Measurements from ENCODE around the gene DIP2B.
A peak's percentile ranks its signal among the peaks of the same experiment; 100 is the strongest.
"Not testable (repeated sequence)": the region's sequence is repeated elsewhere in the genome, so short reads cannot be mapped to it uniquely, and the experiment has no call there.

The DIP2B gene

DNA sequence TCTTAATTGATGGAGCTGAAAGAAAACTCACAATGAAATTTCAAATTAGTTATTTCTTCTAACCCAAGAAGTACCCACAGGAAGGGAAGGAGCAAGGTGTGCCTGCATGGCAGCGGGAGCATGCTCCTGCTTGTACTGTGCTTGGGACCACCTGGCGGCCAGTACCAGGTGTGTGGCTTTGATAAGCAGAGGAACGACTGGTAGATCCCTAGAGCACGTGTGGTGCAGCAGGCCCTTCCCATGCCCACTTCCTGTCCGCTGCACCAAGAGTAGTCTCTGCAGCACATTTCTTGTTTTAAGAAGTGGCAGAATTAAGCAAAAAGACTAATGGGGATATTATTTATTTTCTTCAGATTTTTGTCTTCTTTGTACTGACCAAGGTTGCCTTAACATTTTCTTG, 136.8 kb downstream of the DIP2B start:
- no peak for DNase-seq

DNA sequence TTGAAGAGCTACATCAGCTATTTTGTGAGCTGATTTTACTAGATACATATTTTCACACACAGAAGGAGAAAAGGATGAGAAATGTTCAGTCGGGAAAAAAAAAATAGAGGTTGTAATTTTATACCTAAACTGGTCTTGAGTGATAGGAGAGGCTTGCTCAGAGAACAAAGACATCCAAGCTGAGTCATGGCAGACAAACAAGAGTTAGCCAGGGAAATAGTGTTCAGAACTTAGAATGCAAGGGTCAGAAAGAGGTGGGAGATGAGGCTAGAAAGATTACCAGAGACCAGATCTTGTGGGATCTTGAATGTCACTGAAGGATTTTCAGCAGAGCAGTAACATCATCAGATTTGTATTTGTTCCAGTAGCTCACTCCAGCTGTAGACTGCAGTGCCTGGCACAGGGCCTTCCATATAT, 137.3 kb downstream of the DIP2B start:
- DNase-seq = no peak

- peak; percentile 35 for DNase-seq
Measured at GRCh38 chr12:50642761-50643160, 138.0 kb downstream of the DIP2B start.

- no peak for DNase-seq
Measured at GRCh38 chr12:50647031-50647430, 142.2 kb downstream of the DIP2B start.

- DNase-seq = no peak
Measured at GRCh38 chr12:50647479-50647878, 142.7 kb downstream of the DIP2B start.

DNA sequence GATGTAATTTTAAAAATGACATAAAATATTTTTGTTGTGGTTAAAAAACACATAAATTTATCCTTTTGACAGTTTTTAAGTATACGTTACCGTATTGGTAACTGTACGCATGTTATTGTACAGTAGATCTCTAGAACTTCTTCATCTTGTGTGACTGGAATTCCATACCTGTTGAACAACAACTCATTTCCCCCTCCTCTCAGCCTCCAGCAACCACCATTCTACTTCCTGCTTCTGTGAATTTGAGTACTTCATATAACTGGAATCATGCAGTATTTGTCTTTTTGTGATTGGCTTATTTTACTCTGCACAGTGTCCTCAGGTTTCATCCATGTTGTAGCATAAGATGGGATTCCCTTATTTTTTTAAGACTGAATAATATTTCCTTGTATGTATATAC, 145.5 kb downstream of the DIP2B start:
- no peak for DNase-seq

DNA sequence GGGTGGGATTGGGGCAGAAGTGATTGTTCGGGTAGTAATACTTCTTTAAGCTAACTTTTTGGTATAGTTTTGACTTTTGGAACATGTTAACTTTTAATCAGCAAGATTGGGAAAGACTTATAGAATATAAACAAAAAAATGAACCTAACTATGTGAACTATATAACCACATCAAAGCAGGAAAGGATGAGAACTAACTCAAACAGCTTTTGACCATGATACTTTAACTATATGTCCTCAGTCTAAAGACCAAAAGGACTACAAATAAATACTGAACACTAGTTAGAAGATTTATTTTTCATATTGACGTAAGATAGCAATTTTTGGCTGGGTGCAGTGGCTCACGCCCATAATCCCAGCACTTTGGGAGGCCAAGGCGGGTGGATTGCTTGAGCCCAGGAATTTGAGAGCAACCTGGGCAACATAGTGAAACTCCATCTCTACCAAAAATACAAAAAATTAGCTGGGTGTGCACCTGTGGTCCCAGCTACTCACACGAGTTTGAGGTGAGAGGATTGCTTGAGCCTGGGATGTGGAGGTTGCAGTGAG, 150.7 kb downstream of the DIP2B start:
- DNase-seq = no peak

- DNase-seq = no peak
Measured at GRCh38 chr12:50659260-50659659, 154.5 kb downstream of the DIP2B start.

- DNase-seq = no peak
Measured at GRCh38 chr12:50659690-50660424, 155.1 kb downstream of the DIP2B start.

- DNase-seq = no peak
Measured at GRCh38 chr12:50660425-50660822, 155.6 kb downstream of the DIP2B start.

- no peak for DNase-seq
Measured at GRCh38 chr12:50661300-50662115, 156.7 kb downstream of the DIP2B start.

DNA sequence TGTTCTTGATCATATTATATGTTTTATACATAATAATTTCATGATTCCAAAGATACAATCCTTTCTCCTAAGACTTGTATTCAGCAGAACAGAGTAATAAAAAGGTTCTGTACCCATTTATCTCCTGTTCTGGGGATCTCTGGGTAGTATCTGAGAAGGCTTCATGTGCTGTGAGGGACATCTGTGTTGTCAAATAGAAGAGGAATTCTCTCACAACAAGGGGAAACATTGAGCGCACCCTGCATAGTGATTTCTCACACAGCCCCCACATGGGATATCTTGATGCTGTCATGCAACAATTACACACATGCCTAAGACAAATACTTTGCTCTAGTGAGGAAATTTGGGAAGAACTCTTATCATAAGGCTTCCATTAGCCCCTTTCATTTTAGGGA, 157.3 kb downstream of the DIP2B start:
- DNase-seq = no peak

DNA sequence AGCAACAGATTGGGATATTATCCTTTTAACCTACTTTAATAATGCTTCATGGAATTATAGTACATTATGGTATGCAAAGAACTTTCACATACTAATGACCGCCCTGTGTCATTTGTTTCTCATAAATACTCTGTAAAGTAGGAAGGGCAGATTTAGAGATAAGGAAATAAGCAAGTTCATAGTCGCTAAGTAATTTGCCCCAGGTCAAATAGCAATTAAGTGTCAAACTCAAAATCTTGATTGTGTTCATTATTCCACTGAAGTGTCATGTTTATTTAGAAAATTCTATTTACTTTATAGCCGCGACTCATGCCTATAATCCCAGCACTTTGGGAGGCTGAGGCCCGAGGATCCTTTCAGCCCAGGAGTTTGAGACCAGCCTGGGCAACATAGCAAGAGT, 160.4 kb downstream of the DIP2B start:
- DNase-seq = no peak

- no peak for DNase-seq
Measured at GRCh38 chr12:50665609-50666008, 160.8 kb downstream of the DIP2B start.

DNA sequence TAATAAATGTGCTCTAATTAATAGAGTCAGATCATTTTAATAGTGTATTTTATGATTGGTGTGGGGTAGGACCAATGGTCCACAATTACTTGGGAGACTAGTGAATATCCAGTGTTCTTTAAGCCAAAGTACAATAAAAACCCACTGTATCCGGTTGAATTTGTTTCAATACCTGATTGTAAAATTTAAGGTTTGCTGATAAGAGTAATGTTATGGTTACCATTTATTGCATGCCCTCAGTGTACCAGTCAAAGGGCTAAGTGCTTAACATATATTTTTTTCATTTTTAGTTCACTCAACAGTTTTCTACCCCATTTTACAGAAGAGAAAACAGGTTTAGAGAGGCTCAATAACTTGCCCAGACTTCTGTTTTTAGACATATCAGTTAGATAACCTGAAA, 161.2 kb downstream of the DIP2B start:
- DNase-seq = no peak

- no peak for DNase-seq
Measured at GRCh38 chr12:50672158-50672557, 167.4 kb downstream of the DIP2B start.

GRCh38 chr12:50676756-50677155, 172.0 kb downstream of the DIP2B start:
- DNase-seq = no peak

DNA sequence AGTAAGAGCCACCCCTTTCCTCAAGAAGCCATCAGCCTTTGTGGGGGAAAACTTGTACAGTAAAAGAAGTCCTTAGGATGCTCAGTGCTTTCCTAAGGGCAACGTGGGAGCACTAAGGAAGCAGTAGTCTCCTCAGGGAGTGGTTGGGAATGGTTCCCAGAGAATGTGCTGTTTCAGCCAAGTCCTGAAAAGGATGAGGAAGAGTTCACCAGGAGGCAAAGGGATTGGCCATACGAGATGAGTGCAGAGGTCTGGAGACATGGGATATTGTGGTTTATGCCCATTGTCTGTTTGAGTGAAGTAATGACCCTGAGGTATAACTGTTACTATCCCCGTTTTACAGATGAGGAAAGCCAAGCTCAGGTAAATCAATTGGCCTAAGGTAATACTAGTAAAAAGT, 173.1 kb downstream of the DIP2B start:
- DNase-seq = no peak

- DNase-seq = no peak
Measured at GRCh38 chr12:50678650-50679365, 174.0 kb downstream of the DIP2B start.

DNA sequence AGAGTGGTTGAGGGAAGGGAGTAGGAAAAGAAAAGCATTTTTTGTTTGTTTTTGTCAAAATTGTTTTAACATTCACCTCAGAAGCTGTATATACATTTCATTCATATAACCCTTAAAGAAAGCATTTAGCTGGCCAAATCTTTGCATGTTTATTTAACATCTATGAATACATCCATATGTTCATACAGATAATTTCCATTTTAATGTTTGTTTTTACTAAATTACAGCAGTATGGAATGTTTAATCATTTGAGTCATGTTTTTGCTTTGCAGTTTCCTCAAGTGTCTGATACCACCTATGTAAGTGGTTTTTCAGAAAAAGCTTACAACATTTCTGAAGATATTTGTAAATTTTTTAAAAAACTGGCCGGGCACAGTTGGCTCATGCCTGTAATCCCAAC, 174.8 kb downstream of the DIP2B start:
- DNase-seq = no peak

GRCh38 chr12:50681064-50681463, 176.3 kb downstream of the DIP2B start:
- DNase-seq = not testable (repeated sequence)

DNA sequence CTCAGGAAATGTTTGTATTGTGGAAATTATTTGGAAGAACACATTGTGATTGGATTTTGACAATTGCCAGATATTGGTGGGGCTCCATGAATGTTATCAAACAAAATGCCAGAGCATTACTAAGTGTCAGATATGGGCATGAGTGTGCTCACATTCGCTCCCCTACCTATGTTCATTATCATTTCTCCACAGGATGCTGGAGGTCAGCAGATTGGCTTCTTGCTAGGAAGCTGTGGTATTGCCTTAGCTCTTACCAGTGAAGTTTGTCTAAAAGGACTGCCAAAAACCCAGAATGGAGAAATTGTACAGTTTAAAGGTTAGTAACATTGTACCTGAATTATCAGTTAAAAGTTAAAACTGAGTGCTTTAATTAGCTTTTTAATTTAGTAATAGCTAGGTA, 180.9 kb downstream of the DIP2B start:
- no peak for DNase-seq

GRCh38 chr12:50686406-50686805, 181.6 kb downstream of the DIP2B start:
- DNase-seq = no peak

DNA sequence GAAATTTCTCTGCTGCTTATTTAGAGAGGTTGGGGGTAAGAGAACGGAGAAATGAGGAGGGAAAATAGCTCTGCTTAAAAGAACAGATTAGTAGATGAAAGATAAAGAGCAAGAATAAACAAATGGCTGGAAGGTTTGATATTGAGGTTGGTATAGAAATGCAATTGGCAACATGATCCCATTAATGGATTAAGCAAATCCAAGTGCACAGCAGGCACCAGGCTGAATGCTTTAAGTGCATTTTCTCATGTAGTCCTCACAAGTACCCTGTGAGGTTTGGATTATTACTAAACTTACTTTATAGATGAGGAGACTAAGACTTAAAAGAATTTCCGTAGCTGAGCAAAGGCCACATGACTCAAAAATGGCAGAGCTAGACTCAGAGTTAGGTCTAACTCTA, 182.2 kb downstream of the DIP2B start:
- no peak for DNase-seq

Data from NCI-H1105 treated with DMSO at 0.1 percent for 48 hours (cell line).